ENCODE results near the gene CFD. TPM values are rescaled to one million over a fixed set of nuclear protein-coding genes. Genes with fewer than 3 reads are reported as not detected.

The CFD gene
- total and polyA plus RNA-seq, 10 of the 15 experiments (the other 5 are each of a cell fraction or from before 2014, with no cell fraction given) = 0.05 to 1.1 (median 0.38) TPM; not detected in 4

GRCh38 chr19:884420-885211 is 25.2 kb downstream of the CFD start:
- BruUV-seq (replicated peaks) = no TSS peak
- Histone ChIP-seq H2AFZ (ENCODE audit: control insufficient read depth, low read depth, low read length) (no peak overlapping the region), H3K9me3 (replicated peaks; ENCODE audit: control insufficient read depth, insufficient read depth, low read length) (no peaks in the 10 kb centered on the region; the same call in 2 of the 3 replicates), H4K20me1 (ENCODE audit: control insufficient read depth, insufficient read depth) (no peaks in the 10 kb centered on the region), H3K4me2 (ENCODE audit: control insufficient read depth, insufficient read depth) (no peak overlapping the region), H3K4me1 (ENCODE audit: control insufficient read depth, insufficient read depth, low read length) (no peaks in the 10 kb centered on the region), H3K4me3 (no peak overlapping the region), H3K9ac (ENCODE audit: control insufficient read depth, insufficient read depth, low read length) (no peak overlapping the region), H3K27me3 (replicated peaks in 1 of 2; ENCODE audit: control insufficient read depth in 2 of 2, insufficient read depth in 2 of 2, low read length in 1 of 2) (no peaks in the 10 kb centered on the region), H3K36me3 (ENCODE audit: control insufficient read depth in 2 of 2, insufficient read depth in 2 of 2, low read length in 1 of 2) (peaks cover 0 to 3% of the 10 kb centered on the region in 2 experiments; a peak in 3 of 4 replicates), H3K27ac (ENCODE audit: control insufficient read depth, insufficient read depth) (no peak overlapping the region), H3K79me2 (ENCODE audit: control insufficient read depth, insufficient read depth, low read length) (no peaks in the 10 kb centered on the region)
- in situ Hi-C loops (cut with MboI) (no loop called here), intact Hi-C loops (cut with micrococcal nuclease; ENCODE audit: unreplicated experiment) (no loop called here)
- ATAC-seq = no peak
- RAD21 ChIA-PET (ENCODE audit: unreplicated experiment) = no interaction called here
- DNase-seq (ENCODE audit: low read depth, low spot score) = no peak
- POLR2A ChIA-PET = no interaction called here
- FAIRE-seq = no peak
- TF ChIP-seq STAT1 (conservative IDR thresholded peaks at IDR 0.05) (no peak), POLR2A (IDR thresholded peaks at IDR 0.05; ENCODE audit: low read depth, low read length) (peak; percentile 43; the same call in 1 of the 2 replicates), ASH2L (IDR thresholded peaks at IDR 0.05; ENCODE audit: borderline replicate concordance, low read depth) (no peak)
- SMC1A ChIA-PET (ENCODE audit: uncharacterized antibody, unreplicated experiment) = no interaction called here
- CTCF ChIA-PET = no interaction called here
- WGBS (ENCODE audit: insufficient coverage, insufficient replicate concordance, low lambda C conversion rate, missing lambda C conversion rate) = 92% methylated on average over 36 of the region's 51 CpGs

GRCh38 chr19:885536-886224 is 26.2 kb downstream of the CFD start:
- intact Hi-C loops (cut with micrococcal nuclease; ENCODE audit: unreplicated experiment) = no loop called here
- in situ Hi-C loops (cut with MboI) = no loop called here
- Histone ChIP-seq H4K20me1 (ENCODE audit: control insufficient read depth, insufficient read depth) (no peaks in the 10 kb centered on the region), H3K9ac (ENCODE audit: control insufficient read depth, insufficient read depth, low read length) (no peak overlapping the region), H3K9me3 (replicated peaks; ENCODE audit: control insufficient read depth, insufficient read depth, low read length) (no peaks in the 10 kb centered on the region; the same call in 2 of the 3 replicates), H3K79me2 (ENCODE audit: control insufficient read depth, insufficient read depth, low read length) (no peaks in the 10 kb centered on the region), H3K4me3 (no peak overlapping the region), H3K27ac (ENCODE audit: control insufficient read depth, insufficient read depth) (no peak overlapping the region), H3K4me2 (ENCODE audit: control insufficient read depth, insufficient read depth) (no peak overlapping the region), H3K36me3 (ENCODE audit: control insufficient read depth in 2 of 2, insufficient read depth in 2 of 2, low read length in 1 of 2) (peaks cover 0 to 3% of the 10 kb centered on the region in 2 experiments; a peak in 3 of 4 replicates), H3K27me3 (replicated peaks in 1 of 2; ENCODE audit: control insufficient read depth in 2 of 2, insufficient read depth in 2 of 2, low read length in 1 of 2) (no peaks in the 10 kb centered on the region), H3K4me1 (ENCODE audit: control insufficient read depth, insufficient read depth, low read length) (no peaks in the 10 kb centered on the region), H2AFZ (ENCODE audit: control insufficient read depth, low read depth, low read length) (no peak overlapping the region)
- no peak for DNase-seq (ENCODE audit: low read depth, low spot score)
- ChIA-PET RAD21 (ENCODE audit: unreplicated experiment) (no interaction called here), CTCF (no interaction called here), SMC1A (ENCODE audit: uncharacterized antibody, unreplicated experiment) (no interaction called here), POLR2A (no interaction called here)
- no TSS peak for BruUV-seq (replicated peaks)
- ATAC-seq = no peak
- FAIRE-seq = no peak
- 97% methylated on average over 63 of the region's 64 CpGs for WGBS (ENCODE audit: insufficient coverage, insufficient replicate concordance, low lambda C conversion rate, missing lambda C conversion rate)
- TF ChIP-seq IKZF2 (IDR thresholded peaks at IDR 0.05) (no peak), NR2C1 (IDR thresholded peaks at IDR 0.05) (no peak), EGR1 (IDR thresholded peaks at IDR 0.05; ENCODE audit: borderline replicate concordance in 1 of 2, low read depth in 2 of 2, low read length in 2 of 2) (no peak), MLLT1 (IDR thresholded peaks at IDR 0.05) (no peak), ZBTB40 (IDR thresholded peaks at IDR 0.05; ENCODE audit: borderline replicate concordance) (no peak), SRF (IDR thresholded peaks at IDR 0.05; ENCODE audit: low read depth in 2 of 2, low read length in 2 of 2) (no peak), ZNF274 (IDR thresholded peaks at IDR 0.05; ENCODE audit: insufficient read depth, insufficient read length) (no peak), CREM (IDR thresholded peaks at IDR 0.05; ENCODE audit: low read depth) (no peak)
